ENCODE results near the gene LRRC52. TPM values are rescaled to one million over a fixed set of nuclear protein-coding genes. Genes with fewer than 3 reads are reported as not detected.
A peak's percentile ranks its signal among the peaks of the same experiment; 100 is the strongest.

LRRC52 gene
- total and polyA plus RNA-seq, 3 donors from 2014 or later, result 3.8 to 29.4 (median 3.8) TPM

DNA sequence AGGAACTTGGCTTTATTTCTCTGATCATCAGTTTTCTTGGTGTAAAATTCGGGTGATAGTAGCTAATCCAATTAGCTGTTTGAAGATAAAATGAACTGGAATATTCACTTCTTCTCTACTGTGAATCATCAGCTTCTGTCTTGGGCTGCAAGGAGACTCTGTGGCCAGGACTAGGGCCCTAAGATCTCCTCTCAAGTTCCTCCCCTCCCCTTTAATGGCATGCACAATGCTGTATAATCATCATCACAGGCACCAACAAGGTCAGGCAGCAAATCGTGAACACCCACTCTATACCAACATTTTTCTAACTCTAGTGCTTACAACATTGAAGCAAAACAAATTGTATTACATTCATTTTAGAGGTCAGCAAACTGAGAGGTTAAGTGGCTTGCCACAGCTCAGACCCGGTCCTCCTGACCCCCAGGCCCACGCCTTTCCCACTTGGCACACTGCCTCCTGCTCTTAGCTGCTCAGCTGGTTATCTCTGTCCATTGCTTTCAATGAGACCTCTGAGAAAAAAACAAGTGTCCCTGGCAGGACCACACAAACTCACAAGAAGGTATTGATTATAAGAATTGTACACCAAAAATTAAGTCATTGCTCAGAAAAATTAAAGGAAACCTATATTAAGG, 31.8 kb downstream of the LRRC52 start:
- H3K27ac ChIP-seq, result no peak overlapping the region
- intact Hi-C loops (cut with DNase I; ENCODE audit: low total_unique reads), result no loop called here
- no peaks in the 10 kb centered on the region for H3K27me3 ChIP-seq
- TF ChIP-seq CTCF (IDR thresholded peaks at IDR 0.05) (no peak), POLR2A (IDR thresholded peaks at IDR 0.05) (no peak)
- no peak for DNase-seq
- H3K36me3 ChIP-seq (ENCODE audit: low read depth, missing control alignments), result no peaks in the 10 kb centered on the region
- no peaks in the 10 kb centered on the region for H3K4me1 ChIP-seq
- no peaks in the 10 kb centered on the region for H3K9me3 ChIP-seq
- H3K4me3 ChIP-seq, result no peak overlapping the region
- WGBS, 2 donors, result 40 to 43% methylated on average over 4 of the region's 4 CpGs

DNA sequence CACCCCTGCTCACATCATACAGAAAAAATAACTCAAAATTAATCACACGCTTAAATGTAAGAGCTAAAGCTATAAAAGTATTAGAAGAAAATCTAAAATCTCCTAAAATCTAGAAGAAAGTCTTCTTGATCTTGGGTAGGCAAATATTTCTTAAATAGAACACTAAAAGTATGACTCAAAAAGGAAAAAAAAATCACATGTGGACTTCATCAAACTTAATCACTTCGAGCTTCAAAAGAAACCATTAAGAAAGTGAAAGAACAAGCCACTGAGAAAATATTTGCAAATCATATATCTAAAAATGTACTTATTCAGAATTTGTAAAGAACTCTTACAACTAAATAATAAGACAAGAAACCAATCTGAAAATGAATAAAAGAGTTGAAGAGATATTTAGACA, 32.7 kb downstream of the LRRC52 start:
- whole genome bisulfite sequencing, 2 donors, result 68 to 71% methylated on average over 2 of the region's 2 CpGs
- Histone ChIP-seq H3K4me3 (no peak overlapping the region), H3K27me3 (no peaks in the 10 kb centered on the region)

GRCh38 chr1:165577707-165578106, 33.9 kb downstream of the LRRC52 start:
- Histone ChIP-seq H3K27me3 (no peaks in the 10 kb centered on the region), H3K27ac (no peak overlapping the region), H3K36me3 (ENCODE audit: low read depth, missing control alignments) (no peaks in the 10 kb centered on the region), H3K9me3 (no peaks in the 10 kb centered on the region), H3K4me3 (no peak overlapping the region), H3K4me1 (no peaks in the 10 kb centered on the region)
- DNase-seq, result no peak
- TF ChIP-seq POLR2A (IDR thresholded peaks at IDR 0.05) (no peak), CTCF (IDR thresholded peaks at IDR 0.05) (no peak)
- WGBS, 2 donors, result 88 to 92% methylated on average over 3 of the region's 3 CpGs
- intact Hi-C loops (cut with DNase I; ENCODE audit: low total_unique reads), result no loop called here

More for the DNA sequence above, 32.7 kb downstream of the LRRC52 start:
- DNase-seq, result no peak
- H3K9me3 ChIP-seq, result no peaks in the 10 kb centered on the region
- H3K27ac ChIP-seq, result no peak overlapping the region
- no peaks in the 10 kb centered on the region for H3K4me1 ChIP-seq
- no peaks in the 10 kb centered on the region for H3K36me3 ChIP-seq (ENCODE audit: low read depth, missing control alignments)
- TF ChIP-seq POLR2A (IDR thresholded peaks at IDR 0.05) (no peak), CTCF (IDR thresholded peaks at IDR 0.05) (no peak)
- intact Hi-C loops (cut with DNase I; ENCODE audit: low total_unique reads), result no loop called here

DNA sequence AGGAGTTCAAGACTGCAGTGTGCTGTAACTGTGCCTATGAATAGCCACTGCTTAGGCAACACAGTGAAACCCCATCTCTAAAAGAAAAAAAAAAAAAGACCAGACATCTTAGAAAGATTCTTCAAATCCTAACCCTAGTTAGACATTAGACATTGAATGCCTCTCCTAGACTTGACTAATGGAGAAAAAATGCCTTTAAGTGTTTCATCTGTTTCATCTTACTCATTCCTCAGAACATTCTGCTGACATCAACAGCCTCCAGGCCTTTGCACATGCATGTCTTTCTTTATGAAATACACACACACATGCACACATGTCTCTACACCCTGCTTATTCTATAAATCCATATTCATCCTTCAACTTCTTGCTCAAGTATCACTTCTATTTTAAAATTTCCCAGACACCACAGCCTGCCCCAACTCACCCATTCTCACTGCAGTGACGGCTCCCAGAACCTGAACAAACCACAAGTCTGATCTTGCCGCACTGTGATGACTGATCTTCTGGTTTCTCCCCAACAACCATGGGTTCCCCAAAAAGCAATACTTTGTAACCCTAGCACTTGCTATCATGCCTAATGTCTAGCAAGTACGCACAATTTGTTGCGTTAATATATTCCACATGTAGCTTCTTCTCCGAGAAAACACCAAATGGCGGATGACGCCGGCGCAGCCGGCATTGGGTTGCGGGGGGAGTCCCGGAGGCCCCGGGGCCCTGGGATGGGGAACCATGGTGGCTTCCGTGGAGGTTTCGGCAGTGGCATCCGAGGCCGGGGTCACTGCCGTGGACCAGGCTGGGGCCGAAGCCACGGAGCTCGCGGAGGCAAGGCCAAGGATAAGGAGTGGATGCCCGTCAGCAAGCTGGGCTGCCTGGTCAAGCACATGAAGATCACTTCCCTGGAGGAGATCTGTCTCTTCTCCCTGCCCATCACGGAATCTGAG, 37.4 kb downstream of the LRRC52 start:
- H3K36me3 ChIP-seq (ENCODE audit: low read depth, missing control alignments), result no peaks in the 10 kb centered on the region
- intact Hi-C loops (cut with DNase I; ENCODE audit: low total_unique reads), result no loop called here
- no peak for DNase-seq
- H3K4me1 ChIP-seq, result no peaks in the 10 kb centered on the region
- H3K4me3 ChIP-seq, result peak overlapping the region; percentile 21 to 29
- TF ChIP-seq CTCF (IDR thresholded peaks at IDR 0.05) (no peak), POLR2A (IDR thresholded peaks at IDR 0.05) (no peak)
- H3K27ac ChIP-seq, result no peak overlapping the region
- WGBS, 2 donors, result 75 to 87% methylated on average over 24 of the region's 24 CpGs
- no peaks in the 10 kb centered on the region for H3K27me3 ChIP-seq
- H3K9me3 ChIP-seq, result no peaks in the 10 kb centered on the region

All from testis (tissue), 3 donors.